Mucosa of rectum (tissue), 2 donors: Measurements from ENCODE around the gene AREL1.

ENCODE experiments used
- H3K27ac ChIP-seq, 2 donors: one replicate each; pipeline ENCODE4 v1.7.0; 2013; ENCODE audit warnings: inconsistent platforms in 2 of 2, low read depth in 2 of 2, low read length in 2 of 2
- H3K27me3 ChIP-seq, 2 donors: one replicate each; pipeline ENCODE4 v1.7.0; 2013; ENCODE audit warnings: low read length in 2 of 2; ENCODE audit not compliant: control insufficient read depth in 2 of 2, insufficient read depth in 2 of 2
- H3K36me3 ChIP-seq, 2 donors: one replicate each; pipeline ENCODE4 v1.7.0; 2013; ENCODE audit warnings: low read length in 2 of 2; ENCODE audit not compliant: control insufficient read depth in 2 of 2, insufficient read depth in 2 of 2
- H3K4me1 ChIP-seq, 2 donors: one replicate each; pipeline ENCODE4 v1.7.0; 2013; ENCODE audit warnings: low read length in 2 of 2, mild to moderate bottlenecking in 1 of 2; ENCODE audit not compliant: control insufficient read depth in 2 of 2, insufficient read depth in 2 of 2
- H3K4me3 ChIP-seq, 2 donors: one replicate each; pipeline ENCODE4 v1.7.0; 2013; ENCODE audit warnings: low read length in 2 of 2
- H3K9ac ChIP-seq, 2 donors: one replicate each; pipeline ENCODE4 v1.7.0; 2013; ENCODE audit warnings: low read length in 2 of 2, low read depth in 1 of 2, mild to moderate bottlenecking in 1 of 2
- H3K9me3 ChIP-seq, 2 donors: one replicate each; pipeline ENCODE4 v1.7.0; 2013; ENCODE audit warnings: low read length in 2 of 2; ENCODE audit not compliant: control insufficient read depth in 2 of 2
- donor health status: healthy.
- donor health status: Normal muscosa, but diverticular disease.

Gene AREL1

GRCh38 chr14:74641601-74642391 lies 71.1 kb downstream of the AREL1 start:
- no peak overlapping the region for H3K9ac ChIP-seq
- no peak overlapping the region for H3K27ac ChIP-seq
- H3K9me3 ChIP-seq, result no peaks in the 10 kb centered on the region
- H3K36me3 ChIP-seq, result no peaks in the 10 kb centered on the region
- H3K4me3 ChIP-seq, result no peak overlapping the region
- H3K27me3 ChIP-seq, result peaks cover 0 to 4% of the 10 kb centered on the region in 2 donors
- no peaks in the 10 kb centered on the region for H3K4me1 ChIP-seq

- no peaks in the 10 kb centered on the region for H3K4me1 ChIP-seq
- peaks cover 0 to 4% of the 10 kb centered on the region in 2 donors for H3K27me3 ChIP-seq
- no peaks in the 10 kb centered on the region for H3K36me3 ChIP-seq
- H3K4me3 ChIP-seq, result no peak overlapping the region
- no peak overlapping the region for H3K27ac ChIP-seq
- H3K9me3 ChIP-seq, result no peaks in the 10 kb centered on the region
- no peak overlapping the region for H3K9ac ChIP-seq
These were observed 73.9 kb downstream of the AREL1 start for GRCh38 chr14:74638966-74639365.

DNA sequence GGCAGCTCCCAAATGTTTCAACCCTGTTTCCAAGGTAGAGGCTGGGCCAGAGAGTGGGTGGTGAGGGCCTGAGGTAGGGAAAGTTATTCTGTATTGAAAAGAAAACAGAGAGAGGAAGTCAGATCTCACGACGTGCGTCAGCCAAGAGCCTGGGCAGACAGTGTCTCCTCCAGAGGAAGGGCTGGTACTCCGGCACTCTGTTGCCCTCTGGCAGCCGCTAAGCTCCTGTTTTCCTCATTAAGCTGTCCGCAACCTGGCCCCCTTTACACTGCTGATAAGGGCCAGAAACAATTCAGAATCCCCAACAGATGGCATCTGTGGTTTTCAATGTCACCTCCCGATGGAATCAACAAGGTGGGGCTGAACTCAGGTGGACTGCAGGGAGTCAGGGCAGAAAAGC lies 74.8 kb downstream of the AREL1 start:
- H3K27me3 ChIP-seq, result peaks cover 0 to 4% of the 10 kb centered on the region in 2 donors
- no peaks in the 10 kb centered on the region for H3K4me1 ChIP-seq
- H3K27ac ChIP-seq, result no peak overlapping the region
- no peaks in the 10 kb centered on the region for H3K36me3 ChIP-seq
- no peak overlapping the region for H3K4me3 ChIP-seq
- H3K9ac ChIP-seq, result no peak overlapping the region
- no peaks in the 10 kb centered on the region for H3K9me3 ChIP-seq

DNA sequence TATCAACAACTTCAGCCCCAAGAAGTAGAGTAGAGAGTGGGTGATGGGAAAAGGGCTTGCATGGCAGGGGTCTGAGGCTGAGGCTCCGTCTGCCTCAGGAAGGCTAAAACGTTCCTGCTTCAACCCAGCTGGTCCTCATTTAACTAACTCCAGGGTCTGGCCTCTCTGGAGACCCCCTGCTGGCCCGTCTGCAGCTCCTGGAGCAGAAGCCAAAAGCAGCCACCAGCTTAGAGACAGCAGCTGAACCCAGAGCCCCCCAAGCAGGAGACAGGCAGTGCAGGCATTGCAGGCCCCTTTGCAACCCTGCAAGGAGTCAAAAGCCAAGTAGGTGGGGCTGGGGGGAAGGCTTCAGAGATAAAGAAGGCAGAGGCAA lies 75.7 kb downstream of the AREL1 start:
- Histone ChIP-seq H3K27ac (no peak overlapping the region), H3K27me3 (peaks cover 0 to 4% of the 10 kb centered on the region in 2 donors), H3K4me1 (no peaks in the 10 kb centered on the region)

DNA sequence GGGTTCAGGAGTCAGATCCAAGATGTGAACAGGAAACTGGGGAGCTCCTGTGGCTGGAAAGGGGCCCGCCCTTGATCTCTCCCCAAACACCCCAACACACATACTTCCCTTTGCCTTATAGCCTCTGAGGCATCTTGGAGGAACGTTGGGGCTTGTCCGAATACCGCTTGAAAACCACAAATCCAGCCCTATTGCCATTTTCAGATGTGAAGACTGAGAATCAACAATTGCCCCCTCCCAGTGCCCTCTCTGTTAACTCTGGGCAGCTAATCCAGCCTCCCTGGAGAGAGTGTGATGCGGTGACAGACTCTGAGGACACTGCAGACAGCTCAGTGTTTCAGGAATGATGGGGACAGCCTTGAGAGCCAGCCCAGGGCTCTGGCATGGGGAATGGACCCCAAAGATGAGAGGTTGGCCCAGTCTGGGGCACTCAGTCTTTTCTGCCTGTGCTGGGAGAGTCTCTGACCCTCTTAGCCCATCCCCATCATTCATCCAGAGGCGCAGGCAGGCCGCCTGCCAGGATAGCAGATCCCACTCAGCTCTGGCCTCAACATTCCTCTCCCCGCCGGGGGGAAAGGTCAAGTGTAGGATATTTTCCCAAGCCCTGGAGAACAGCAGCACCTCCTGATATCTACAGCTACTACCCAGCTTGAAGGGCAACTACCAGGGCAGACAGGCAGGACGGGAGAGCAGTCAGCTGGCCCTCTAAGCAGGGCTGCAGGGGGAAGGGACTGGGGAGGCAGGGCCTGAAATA lies 76.3 kb downstream of the AREL1 start:
- no peaks in the 10 kb centered on the region for H3K9me3 ChIP-seq
- peaks cover 0 to 4% of the 10 kb centered on the region in 2 donors for H3K27me3 ChIP-seq
- H3K9ac ChIP-seq, result no peak overlapping the region
- H3K36me3 ChIP-seq, result no peaks in the 10 kb centered on the region
- H3K4me3 ChIP-seq, result no peak overlapping the region
- no peak overlapping the region for H3K27ac ChIP-seq
- H3K4me1 ChIP-seq, result no peaks in the 10 kb centered on the region

More for the DNA sequence above, 75.7 kb downstream of the AREL1 start:
- H3K9me3 ChIP-seq, result no peaks in the 10 kb centered on the region
- H3K9ac ChIP-seq, result no peak overlapping the region
- H3K4me3 ChIP-seq, result no peak overlapping the region
- H3K36me3 ChIP-seq, result no peaks in the 10 kb centered on the region

- H3K4me3 ChIP-seq, result no peak overlapping the region
- no peaks in the 10 kb centered on the region for H3K4me1 ChIP-seq
- H3K36me3 ChIP-seq, result no peaks in the 10 kb centered on the region
- no peak overlapping the region for H3K27ac ChIP-seq
- no peak overlapping the region for H3K9ac ChIP-seq
- H3K27me3 ChIP-seq, result peaks cover 0 to 4% of the 10 kb centered on the region in 2 donors
- no peaks in the 10 kb centered on the region for H3K9me3 ChIP-seq
These were observed 77.0 kb downstream of the AREL1 start for GRCh38 chr14:74635847-74636246.

DNA sequence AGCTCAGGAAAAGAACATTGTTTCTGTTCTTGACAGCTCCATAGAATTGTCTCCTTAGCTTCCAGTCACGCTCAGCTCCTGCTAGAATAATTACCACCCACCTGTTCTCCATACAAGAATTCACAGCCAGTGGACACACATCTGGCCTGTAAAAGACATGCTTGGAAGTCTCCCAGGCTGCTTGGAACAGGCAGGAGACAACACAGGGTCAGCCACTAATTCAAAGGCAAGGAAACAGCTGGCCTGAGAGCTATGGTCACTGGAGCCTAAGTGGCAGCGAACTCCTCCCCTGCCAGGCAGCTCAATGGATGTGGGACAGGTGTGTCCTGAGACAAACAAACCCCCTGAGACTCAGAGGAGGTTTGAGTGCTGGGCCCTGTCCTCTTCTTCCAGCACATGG lies 77.9 kb downstream of the AREL1 start:
- no peak overlapping the region for H3K27ac ChIP-seq
- no peaks in the 10 kb centered on the region for H3K9me3 ChIP-seq
- H3K4me3 ChIP-seq, result no peak overlapping the region
- H3K36me3 ChIP-seq, result no peaks in the 10 kb centered on the region
- no peak overlapping the region for H3K9ac ChIP-seq
- no peaks in the 10 kb centered on the region for H3K27me3 ChIP-seq
- no peaks in the 10 kb centered on the region for H3K4me1 ChIP-seq

DNA sequence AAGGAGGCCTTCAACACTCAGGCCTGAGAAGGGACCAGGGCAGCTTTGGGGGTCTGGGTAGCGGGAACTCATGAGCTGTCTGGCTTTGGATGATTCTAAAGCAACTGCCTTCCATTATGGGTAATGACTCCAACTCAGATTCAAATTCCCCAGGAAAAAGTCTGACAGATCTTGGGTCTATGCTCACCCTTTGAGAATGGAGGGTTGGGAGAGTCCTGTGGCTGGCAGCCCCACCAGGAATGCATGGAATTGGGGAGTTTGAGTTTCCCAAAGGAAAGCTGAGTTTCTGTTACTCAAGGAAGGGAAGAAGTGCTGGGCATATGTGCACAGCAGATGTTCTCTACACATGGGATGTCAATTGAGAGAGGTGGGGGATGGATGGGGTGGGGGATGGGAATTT lies 78.4 kb downstream of the AREL1 start:
- Histone ChIP-seq H3K4me1 (no peaks in the 10 kb centered on the region), H3K36me3 (no peaks in the 10 kb centered on the region), H3K9me3 (no peaks in the 10 kb centered on the region), H3K4me3 (no peak overlapping the region), H3K27me3 (no peaks in the 10 kb centered on the region), H3K27ac (no peak overlapping the region), H3K9ac (no peak overlapping the region)

- Histone ChIP-seq H3K9me3 (no peaks in the 10 kb centered on the region), H3K4me3 (no peak overlapping the region), H3K36me3 (no peaks in the 10 kb centered on the region), H3K27me3 (no peaks in the 10 kb centered on the region), H3K27ac (no peak overlapping the region), H3K9ac (no peak overlapping the region), H3K4me1 (peaks cover 3 to 4% of the 10 kb centered on the region in 2 donors)
These were observed 81.8 kb downstream of the AREL1 start for GRCh38 chr14:74630881-74631690.

GRCh38 chr14:74628418-74628817 lies 84.5 kb downstream of the AREL1 start:
- peaks cover 3 to 4% of the 10 kb centered on the region in 2 donors for H3K4me1 ChIP-seq

More at GRCh38 chr14:74628418-74628817, 84.5 kb downstream of the AREL1 start:
- Histone ChIP-seq H3K9me3 (no peaks in the 10 kb centered on the region), H3K27me3 (peaks cover 0 to 3% of the 10 kb centered on the region in 2 donors), H3K4me3 (no peak overlapping the region), H3K36me3 (no peaks in the 10 kb centered on the region), H3K27ac (no peak overlapping the region), H3K9ac (no peak overlapping the region)
